Measurements from ENCODE around the gene ANKRD40CL. TPM values are rescaled to one million over a fixed set of nuclear protein-coding genes. Genes with fewer than 3 reads are reported as not detected.
A peak's percentile ranks its signal among the peaks of the same experiment; 100 is the strongest.
"Not testable (repeated sequence)": the region's sequence is repeated elsewhere in the genome, so short reads cannot be mapped to it uniquely, and the experiment has no call there.

The ANKRD40CL gene
- total RNA-seq, 1 donor from 2014 or later = not detected

GRCh38 chr17:50808413-50808812 lies 41.1 kb upstream of the ANKRD40CL start:
- DNase-seq (ENCODE audit: low spot score, unreplicated experiment) = no peak
- Mint-ChIP-seq H3K27ac (no peak overlapping the region), H3K27me3 (no peaks in the 10 kb centered on the region), H3K4me1 (ENCODE audit: low read depth) (no peaks in the 10 kb centered on the region), H3K36me3 (ENCODE audit: insufficient read depth) (no peaks in the 10 kb centered on the region), H3K4me3 (ENCODE audit: low read depth) (no peak overlapping the region), H3K9me3 (ENCODE audit: low read depth) (no peaks in the 10 kb centered on the region)
- TF ChIP-seq CTCF (IDR thresholded peaks at IDR 0.05; ENCODE audit: unreplicated experiment) = no peak

GRCh38 chr17:50807675-50808074 lies 40.4 kb upstream of the ANKRD40CL start:
- peaks cover under 1% of the 10 kb centered on the region for H3K4me1 Mint-ChIP-seq (ENCODE audit: low read depth)
- H3K4me3 Mint-ChIP-seq (ENCODE audit: low read depth) = no peak overlapping the region
- H3K27me3 Mint-ChIP-seq = no peaks in the 10 kb centered on the region
- no peak for DNase-seq (ENCODE audit: low spot score, unreplicated experiment)
- no peak for TF ChIP-seq CTCF (IDR thresholded peaks at IDR 0.05; ENCODE audit: unreplicated experiment)
- no peaks in the 10 kb centered on the region for H3K36me3 Mint-ChIP-seq (ENCODE audit: insufficient read depth)
- H3K9me3 Mint-ChIP-seq (ENCODE audit: low read depth) = no peaks in the 10 kb centered on the region
- no peak overlapping the region for H3K27ac Mint-ChIP-seq

GRCh38 chr17:50807009-50807408 lies 39.7 kb upstream of the ANKRD40CL start:
- no peak for TF ChIP-seq CTCF (IDR thresholded peaks at IDR 0.05; ENCODE audit: unreplicated experiment)
- Mint-ChIP-seq H3K4me3 (ENCODE audit: low read depth) (no peak overlapping the region), H3K9me3 (ENCODE audit: low read depth) (no peaks in the 10 kb centered on the region), H3K36me3 (ENCODE audit: insufficient read depth) (no peaks in the 10 kb centered on the region), H3K27me3 (no peaks in the 10 kb centered on the region), H3K27ac (no peak overlapping the region), H3K4me1 (ENCODE audit: low read depth) (peaks cover 4% of the 10 kb centered on the region)
- DNase-seq (ENCODE audit: low spot score, unreplicated experiment) = no peak

GRCh38 chr17:50806141-50806643 lies 38.9 kb upstream of the ANKRD40CL start:
- Mint-ChIP-seq H3K27me3 (no peaks in the 10 kb centered on the region), H3K4me1 (ENCODE audit: low read depth) (peaks cover 4% of the 10 kb centered on the region), H3K27ac (peak overlapping the region; percentile 20), H3K9me3 (ENCODE audit: low read depth) (no peaks in the 10 kb centered on the region), H3K4me3 (ENCODE audit: low read depth) (no peak overlapping the region), H3K36me3 (ENCODE audit: insufficient read depth) (no peaks in the 10 kb centered on the region)
- peak; percentile 11 for TF ChIP-seq CTCF (IDR thresholded peaks at IDR 0.05; ENCODE audit: unreplicated experiment)
- no peak for DNase-seq (ENCODE audit: low spot score, unreplicated experiment)

GRCh38 chr17:50805486-50805885 lies 38.2 kb upstream of the ANKRD40CL start:
- no peak for DNase-seq (ENCODE audit: low spot score, unreplicated experiment)
- Mint-ChIP-seq H3K4me1 (ENCODE audit: low read depth) (peaks cover 4% of the 10 kb centered on the region), H3K9me3 (ENCODE audit: low read depth) (no peaks in the 10 kb centered on the region), H3K27ac (no peak overlapping the region), H3K36me3 (ENCODE audit: insufficient read depth) (no peaks in the 10 kb centered on the region), H3K4me3 (ENCODE audit: low read depth) (no peak overlapping the region), H3K27me3 (no peaks in the 10 kb centered on the region)
- no peak for TF ChIP-seq CTCF (IDR thresholded peaks at IDR 0.05; ENCODE audit: unreplicated experiment)

- not testable (repeated sequence) for DNase-seq (ENCODE audit: low spot score, unreplicated experiment); H3K4me3 Mint-ChIP-seq (ENCODE audit: low read depth); H3K9me3 Mint-ChIP-seq (ENCODE audit: low read depth); H3K27ac Mint-ChIP-seq; H3K36me3 Mint-ChIP-seq (ENCODE audit: insufficient read depth); H3K27me3 Mint-ChIP-seq; H3K4me1 Mint-ChIP-seq (ENCODE audit: low read depth)
These were observed 37.6 kb upstream of the ANKRD40CL start for GRCh38 chr17:50804749-50805475.
